ENCODE data around the gene COQ6.
"Not testable (repeated sequence)": the region's sequence is repeated elsewhere in the genome, so short reads cannot be mapped to it uniquely, and the experiment has no call there.

The COQ6 gene

GRCh38 chr14:73949752-73950734 lies at the start of gene COQ6, which contains the start of gene FAM161B:
TSS of gene COQ6 (plus strand) at chr14:73950302. CDS start at chr14:73950333, 31 bp downstream.
TSS of gene FAM161B (minus strand) at chr14:73950094. CDS start at chr14:73950026, 68 bp downstream.
- in situ Hi-C loops (cut with MboI; ENCODE audit: low sequenced_read_pairs) = no loop called here

DNA sequence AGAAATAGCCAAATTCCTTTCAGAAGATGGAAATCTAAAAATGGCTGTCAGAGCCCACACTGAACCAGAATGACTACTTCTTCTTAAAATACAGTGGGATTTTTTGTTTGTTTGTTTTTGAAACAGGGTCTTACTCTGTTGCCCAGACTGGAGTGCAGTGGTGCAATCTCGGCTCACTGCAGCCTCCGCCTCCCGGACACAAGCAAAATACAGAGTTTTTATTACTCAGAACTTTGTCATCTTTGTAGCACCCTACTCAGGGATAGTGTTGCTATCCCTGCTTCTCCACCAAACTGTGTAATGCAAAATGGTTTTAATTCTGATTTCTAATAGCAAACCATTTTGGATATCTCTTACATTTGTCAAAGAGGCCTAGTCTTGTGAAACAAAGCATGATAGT lies 47.1 kb upstream of the COQ6 start:
- in situ Hi-C loops (cut with MboI; ENCODE audit: low sequenced_read_pairs) = no loop called here

- in situ Hi-C loops (cut with MboI; ENCODE audit: low sequenced_read_pairs) = no loop called here
Measured at GRCh38 chr14:73909681-73910080, 40.4 kb upstream of the COQ6 start.

DNA sequence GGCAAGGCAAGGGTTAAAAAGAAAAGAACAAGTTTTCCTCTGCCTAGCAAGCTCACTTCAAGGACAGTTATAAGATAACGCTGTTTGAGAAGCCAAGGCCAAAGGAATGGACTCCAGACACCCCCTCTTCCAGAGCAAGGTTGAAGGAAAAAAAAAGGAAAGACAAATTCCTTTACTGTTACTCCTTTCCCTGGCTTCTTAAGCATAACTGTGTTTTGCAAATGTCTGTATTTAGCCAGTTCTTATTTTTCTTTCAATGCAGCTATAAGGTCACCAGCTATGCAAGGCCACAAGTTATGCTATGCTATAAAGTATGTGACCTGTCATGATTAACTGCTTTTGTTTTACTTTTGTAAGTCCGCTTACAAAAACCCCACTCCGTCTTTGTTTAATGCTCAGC lies 36.8 kb upstream of the COQ6 start:
- in situ Hi-C loops (cut with MboI; ENCODE audit: low sequenced_read_pairs) = no loop called here

DNA sequence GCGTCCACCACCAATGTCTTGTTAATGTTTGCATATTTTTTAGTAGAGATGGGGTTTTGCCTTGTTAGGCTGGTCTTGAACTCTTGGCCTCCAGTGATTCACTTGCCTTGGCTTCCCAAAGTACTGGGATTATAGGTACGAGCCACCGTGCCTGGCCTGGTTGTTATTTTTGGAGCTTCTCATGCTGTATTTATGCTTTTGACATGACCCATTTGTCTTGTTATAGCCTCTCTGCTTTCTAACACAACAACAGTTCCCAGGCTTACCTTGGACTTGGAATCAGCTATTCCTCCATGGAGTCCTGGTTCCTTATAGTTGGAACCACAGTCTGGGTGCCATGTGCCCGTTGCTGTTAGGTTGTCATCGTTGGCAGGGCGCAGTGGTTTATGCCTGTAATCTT lies 33.8 kb upstream of the COQ6 start:
- in situ Hi-C loops (cut with MboI; ENCODE audit: low sequenced_read_pairs) = no loop called here

- in situ Hi-C loops (cut with MboI; ENCODE audit: low sequenced_read_pairs) = not testable (repeated sequence)
Measured at GRCh38 chr14:73919457-73919856, 30.6 kb upstream of the COQ6 start.

DNA sequence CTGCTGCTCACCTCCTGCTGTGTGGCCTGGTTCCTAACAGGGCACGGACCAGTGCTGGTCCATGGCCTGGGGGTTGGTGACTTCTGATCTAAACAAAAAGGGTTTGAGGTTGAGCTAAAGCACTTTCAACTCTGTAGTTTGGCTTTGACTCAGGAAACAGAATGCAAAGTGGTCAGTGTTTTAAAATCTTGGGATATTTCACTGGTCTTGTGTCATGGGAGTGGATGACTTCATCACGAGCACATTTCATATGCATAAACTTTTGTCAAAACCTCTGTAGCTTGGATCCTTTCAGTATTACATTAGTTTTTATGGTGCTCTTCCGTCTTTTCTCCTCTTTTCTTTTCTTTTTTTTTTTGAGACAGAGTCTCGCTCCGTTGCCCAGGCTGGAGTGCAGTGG lies 25.8 kb upstream of the COQ6 start:
- in situ Hi-C loops (cut with MboI; ENCODE audit: low sequenced_read_pairs) = no loop called here

- in situ Hi-C loops (cut with MboI; ENCODE audit: low sequenced_read_pairs) = no loop called here
Measured at GRCh38 chr14:73935666-73936065, 14.4 kb upstream of the COQ6 start.

GRCh38 chr14:73936548-73936947 lies 13.6 kb upstream of the COQ6 start:
- in situ Hi-C loops (cut with MboI; ENCODE audit: low sequenced_read_pairs) = no loop called here

GRCh38 chr14:73937012-73937411 lies 13.1 kb upstream of the COQ6 start:
- in situ Hi-C loops (cut with MboI; ENCODE audit: low sequenced_read_pairs) = no loop called here

DNA sequence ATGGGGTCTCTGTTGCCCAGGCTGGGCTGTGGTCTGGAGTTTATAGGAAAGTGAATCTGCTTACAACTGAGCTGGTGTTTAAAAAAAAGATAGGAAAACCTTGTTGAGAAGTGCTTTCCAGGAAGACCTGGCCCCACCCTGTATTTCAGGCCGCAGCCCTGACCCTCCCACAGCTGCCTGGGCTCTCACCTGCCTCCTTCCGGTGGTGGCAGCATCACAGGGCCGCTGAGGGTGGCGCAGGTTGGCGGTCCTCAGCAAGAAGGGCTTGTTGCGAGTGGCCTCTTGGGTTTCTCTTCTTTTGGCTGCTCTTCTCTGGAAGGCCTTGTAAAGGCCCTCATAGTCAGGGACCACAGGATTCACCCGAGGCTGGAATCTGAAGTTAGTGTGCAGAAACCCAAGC lies 7.9 kb upstream of the COQ6 start:
- in situ Hi-C loops (cut with MboI; ENCODE audit: low sequenced_read_pairs) = no loop called here

- in situ Hi-C loops (cut with MboI; ENCODE audit: low sequenced_read_pairs) = no loop called here
Measured at GRCh38 chr14:73943083-73943482, 7.0 kb upstream of the COQ6 start.

GRCh38 chr14:73944432-73945158 lies 5.5 kb upstream of the COQ6 start:
- in situ Hi-C loops (cut with MboI; ENCODE audit: low sequenced_read_pairs) = no loop called here

DNA sequence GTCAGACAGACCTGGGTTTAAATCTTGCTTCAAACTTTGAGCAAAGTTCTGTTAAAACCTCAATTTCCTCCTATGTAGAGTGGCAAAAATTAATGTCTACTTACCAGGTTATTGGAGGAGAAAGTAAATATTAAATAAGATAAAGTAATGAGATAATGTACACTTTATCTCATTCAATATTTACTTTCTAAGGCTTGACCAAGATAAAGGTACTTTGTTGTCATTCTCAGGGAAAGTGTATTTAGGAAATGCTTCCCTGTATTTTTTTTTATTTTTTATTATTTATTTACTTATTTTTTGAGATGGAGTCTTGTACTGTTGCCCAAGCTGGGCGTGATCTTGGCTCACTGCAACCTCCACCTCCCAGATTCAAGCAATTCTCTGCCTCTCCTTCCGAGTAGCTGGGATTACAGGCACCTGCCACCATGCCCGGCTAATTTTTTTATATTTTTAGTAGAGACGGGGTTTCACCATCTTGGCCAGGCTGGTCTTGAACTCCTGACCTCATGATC lies 4.9 kb upstream of the COQ6 start:
- in situ Hi-C loops (cut with MboI; ENCODE audit: low sequenced_read_pairs) = no loop called here

GRCh38 chr14:73953731-73954130 lies 3.6 kb downstream of the COQ6 start:
- in situ Hi-C loops (cut with MboI; ENCODE audit: low sequenced_read_pairs) = no loop called here

GRCh38 chr14:73955674-73956073 lies 5.6 kb downstream of the COQ6 start:
- in situ Hi-C loops (cut with MboI; ENCODE audit: low sequenced_read_pairs) = no loop called here

GRCh38 chr14:73958591-73958990 lies 8.5 kb downstream of the COQ6 start:
- in situ Hi-C loops (cut with MboI; ENCODE audit: low sequenced_read_pairs) = no loop called here

DNA sequence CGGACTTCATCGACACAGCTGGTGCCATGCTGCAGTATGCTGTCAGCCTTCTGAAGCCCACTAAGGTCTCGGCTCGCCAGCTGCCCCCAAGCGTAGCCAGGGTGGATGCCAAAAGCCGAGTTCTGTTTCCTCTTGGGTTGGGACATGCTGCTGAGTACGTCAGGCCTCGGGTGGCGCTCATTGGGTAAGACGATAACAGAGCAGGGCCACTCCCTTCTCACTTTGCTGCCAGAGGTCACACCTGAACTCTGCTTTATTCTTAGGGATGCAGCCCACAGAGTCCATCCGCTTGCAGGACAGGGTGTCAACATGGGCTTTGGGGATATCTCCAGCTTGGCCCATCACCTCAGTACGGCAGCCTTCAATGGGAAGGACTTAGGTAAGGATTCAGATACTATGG lies 11.1 kb downstream of the COQ6 start:
- in situ Hi-C loops (cut with MboI; ENCODE audit: low sequenced_read_pairs) = no loop called here

DNA sequence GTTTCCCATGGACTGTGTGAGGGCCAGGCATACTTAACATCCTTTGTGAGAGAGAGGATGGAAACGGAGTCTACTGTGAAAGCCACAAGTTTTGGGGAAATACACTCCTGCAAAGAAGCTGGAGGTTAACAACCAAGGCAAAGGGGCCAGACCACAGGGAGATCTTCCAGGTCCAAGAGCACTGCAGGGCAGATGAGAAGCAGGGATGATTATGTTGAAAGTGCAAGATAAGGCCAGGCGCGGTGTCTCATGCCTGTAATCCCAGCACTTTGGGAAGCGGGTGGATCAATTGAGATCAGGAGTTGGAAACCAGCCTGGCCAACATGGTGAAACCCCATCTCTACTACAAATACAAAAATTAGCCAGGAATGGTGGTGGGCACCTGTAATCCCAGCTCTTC lies 15.1 kb downstream of the COQ6 start:
- in situ Hi-C loops (cut with MboI; ENCODE audit: low sequenced_read_pairs) = no loop called here

GRCh38 chr14:73968885-73969284 lies 18.8 kb downstream of the COQ6 start:
- in situ Hi-C loops (cut with MboI; ENCODE audit: low sequenced_read_pairs) = no loop called here

DNA sequence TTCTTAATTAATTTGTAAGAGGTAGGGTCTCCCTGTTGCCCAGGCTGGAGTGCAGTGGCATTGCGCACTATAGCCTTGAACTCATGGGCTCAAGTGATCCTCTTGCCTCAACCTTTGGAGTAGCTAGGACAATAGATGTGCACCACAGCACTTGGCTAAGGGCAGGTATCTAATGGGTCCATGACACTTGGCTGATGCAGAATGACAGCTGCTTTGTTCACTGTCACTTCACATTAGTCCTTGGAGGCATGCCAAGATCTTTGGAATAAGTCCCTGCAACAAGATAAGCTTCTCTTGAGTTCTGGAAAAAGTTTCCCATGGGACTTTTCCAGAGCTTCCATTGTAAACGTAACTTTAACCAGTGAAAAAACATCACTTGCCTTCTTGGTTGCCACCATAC lies 23.4 kb downstream of the COQ6 start:
- in situ Hi-C loops (cut with MboI; ENCODE audit: low sequenced_read_pairs) = no loop called here

- in situ Hi-C loops (cut with MboI; ENCODE audit: low sequenced_read_pairs) = no loop called here
Measured at GRCh38 chr14:73976125-73976524, 26.0 kb downstream of the COQ6 start.
